Stimulated activated naive CD8-positive, alpha-beta T cell treated with anti-CD3 and anti-CD28 coated beads, Interleukin-15, Interleukin-2, amounts not matched to agents 100 ng/mL and 50 ng/mL, for 24 hours (primary cell): ENCODE data around the gene BSPRY.

Experiments
- H3K27ac Mint-ChIP-seq: one replicate; pipeline ENCODE4 v1.8.0; 2021; ENCODE audit warnings: mild to moderate bottlenecking, mixed read lengths
- H3K27me3 Mint-ChIP-seq: one replicate; pipeline ENCODE4 v1.8.0; 2021; ENCODE audit warnings: mixed read lengths
- H3K36me3 Mint-ChIP-seq: one replicate; pipeline ENCODE4 v1.8.0; 2021; ENCODE audit warnings: low read depth, mixed read lengths
- H3K4me1 Mint-ChIP-seq: one replicate; pipeline ENCODE4 v1.8.0; 2021; ENCODE audit warnings: low read depth, mixed read lengths
- H3K4me3 Mint-ChIP-seq: one replicate; pipeline ENCODE4 v1.8.0; 2021; ENCODE audit warnings: mild to moderate bottlenecking, mixed read lengths
- H3K9me3 Mint-ChIP-seq: one replicate; pipeline ENCODE4 v1.8.0; 2021; ENCODE audit warnings: mixed read lengths

Gene BSPRY

GRCh38 chr9:113322671-113323070 lies 26.7 kb upstream of the BSPRY start:
- no peak overlapping the region for H3K27ac Mint-ChIP-seq
- H3K4me3 Mint-ChIP-seq = no peak overlapping the region

GRCh38 chr9:113326230-113326629 lies 23.1 kb upstream of the BSPRY start:
- Mint-ChIP-seq H3K9me3 (no peaks in the 10 kb centered on the region), H3K4me3 (no peak overlapping the region), H3K4me1 (no peaks in the 10 kb centered on the region), H3K27ac (no peak overlapping the region), H3K36me3 (no peaks in the 10 kb centered on the region), H3K27me3 (no peaks in the 10 kb centered on the region)

More at GRCh38 chr9:113322671-113323070, 26.7 kb upstream of the BSPRY start:
- Mint-ChIP-seq H3K9me3 (no peaks in the 10 kb centered on the region), H3K27me3 (no peaks in the 10 kb centered on the region), H3K4me1 (no peaks in the 10 kb centered on the region), H3K36me3 (no peaks in the 10 kb centered on the region)

DNA sequence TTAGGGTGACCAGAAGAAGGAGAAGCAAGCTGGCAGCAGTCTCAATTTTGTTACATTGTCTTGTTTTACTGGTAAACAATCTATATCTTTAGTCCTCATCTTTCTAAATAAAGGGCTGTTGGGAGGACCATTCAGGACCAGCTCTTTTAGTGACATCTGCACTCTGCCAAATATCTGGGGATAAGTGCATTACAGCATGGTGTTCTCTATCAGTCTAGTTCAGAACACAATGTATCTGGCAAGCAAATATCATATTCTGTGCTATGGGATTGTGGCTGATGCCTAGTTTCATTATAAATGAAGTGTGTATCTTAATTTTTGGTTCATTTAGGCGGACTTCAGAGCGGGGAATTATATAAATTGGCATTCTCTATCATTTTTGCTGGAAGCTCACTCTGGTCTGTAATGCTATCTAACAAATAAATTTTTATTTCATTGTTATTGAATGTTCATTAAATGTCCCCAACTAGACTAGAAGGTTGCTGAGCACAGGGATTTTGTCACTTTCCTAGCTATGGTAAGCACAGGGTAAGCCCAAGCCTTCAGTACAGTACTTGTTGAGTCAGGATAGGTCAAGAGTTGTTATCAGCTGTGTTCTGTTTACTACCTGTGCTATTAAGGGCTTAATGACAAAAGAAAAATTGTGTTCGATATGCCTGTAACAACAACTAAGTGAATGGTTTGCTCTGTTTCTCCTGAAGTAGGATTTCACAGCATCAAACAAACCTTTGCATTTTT lies 21.1 kb upstream of the BSPRY start:
- Mint-ChIP-seq H3K36me3 (no peaks in the 10 kb centered on the region), H3K27me3 (no peaks in the 10 kb centered on the region), H3K9me3 (no peaks in the 10 kb centered on the region), H3K27ac (no peak overlapping the region), H3K4me1 (no peaks in the 10 kb centered on the region), H3K4me3 (no peak overlapping the region)

DNA sequence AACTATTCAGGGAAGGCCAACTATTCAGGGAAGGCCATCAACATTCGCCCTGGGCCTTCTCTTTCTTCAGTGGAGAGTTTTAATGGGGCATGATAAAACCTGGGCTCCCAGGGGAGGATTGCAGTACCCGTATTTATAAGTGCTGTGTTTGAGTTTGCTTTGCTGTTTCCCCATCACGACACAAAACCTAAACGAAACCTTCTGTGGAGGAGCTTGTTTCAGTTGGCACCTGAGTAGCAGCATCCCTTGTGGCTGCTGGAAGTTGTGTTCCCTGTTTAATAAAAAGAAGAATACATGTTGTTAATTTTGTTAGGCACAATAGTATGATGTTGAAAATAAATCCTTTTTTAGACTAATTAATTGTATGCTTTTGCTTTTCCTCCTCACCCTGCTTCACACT lies 17.6 kb upstream of the BSPRY start:
- Mint-ChIP-seq H3K9me3 (no peaks in the 10 kb centered on the region), H3K4me1 (no peaks in the 10 kb centered on the region), H3K36me3 (no peaks in the 10 kb centered on the region), H3K4me3 (no peak overlapping the region), H3K27ac (no peak overlapping the region), H3K27me3 (no peaks in the 10 kb centered on the region)

GRCh38 chr9:113337714-113338113 lies 11.6 kb upstream of the BSPRY start:
- Mint-ChIP-seq H3K9me3 (no peaks in the 10 kb centered on the region), H3K27ac (no peak overlapping the region), H3K36me3 (no peaks in the 10 kb centered on the region), H3K4me3 (no peak overlapping the region), H3K4me1 (peaks cover 26% of the 10 kb centered on the region), H3K27me3 (peaks cover 5% of the 10 kb centered on the region)

GRCh38 chr9:113340011-113340699 lies 9.2 kb upstream of the BSPRY start, which contains the start of gene WDR31:
WDR31 (minus strand) TSS chr9:113340275; CDS start chr9:113332022, 8,253 bp downstream.
- Mint-ChIP-seq H3K4me1 (peaks cover 33% of the 10 kb centered on the region), H3K27ac (peak within 1 kb of the TSS; percentile 75), H3K36me3 (no peaks in the 10 kb centered on the region), H3K27me3 (peaks cover 5% of the 10 kb centered on the region), H3K4me3 (peak within 1 kb of the TSS; percentile 85), H3K9me3 (no peaks in the 10 kb centered on the region)

DNA sequence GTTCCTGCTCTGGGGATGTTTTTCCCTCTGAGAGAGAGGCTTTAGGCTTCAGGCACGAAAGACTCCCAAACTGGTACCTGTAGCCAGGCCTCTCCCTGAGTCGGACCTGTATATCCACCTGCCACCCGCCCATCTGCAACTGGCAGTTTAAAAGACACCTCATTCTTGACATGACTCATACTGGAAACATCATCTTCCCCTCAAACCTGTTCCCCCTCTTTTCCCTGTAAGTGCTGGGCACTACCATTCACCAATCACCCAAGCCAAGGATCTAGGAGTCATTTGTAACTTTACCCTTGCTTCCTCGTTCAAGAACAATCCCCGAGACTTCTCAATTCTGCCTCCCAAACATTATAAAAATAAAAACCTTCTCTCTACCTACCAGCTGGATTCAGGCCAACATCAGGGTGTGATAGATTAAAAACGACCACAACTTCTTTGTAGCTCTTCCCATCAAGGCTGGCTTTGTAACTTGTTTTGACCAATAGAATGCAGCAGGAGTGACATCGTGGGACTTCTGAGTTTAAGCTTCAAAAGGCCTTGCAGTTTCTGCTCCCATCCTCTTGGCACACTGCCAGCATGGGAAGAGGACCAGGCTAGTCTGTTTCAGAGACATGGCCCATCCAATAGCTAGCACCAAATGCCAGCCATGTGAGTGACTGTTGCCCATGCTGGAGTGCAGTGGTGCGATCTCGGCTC lies 7.5 kb upstream of the BSPRY start:
- H3K27me3 Mint-ChIP-seq = peaks cover 5% of the 10 kb centered on the region
- H3K9me3 Mint-ChIP-seq = no peaks in the 10 kb centered on the region
- H3K4me1 Mint-ChIP-seq = peaks cover 39% of the 10 kb centered on the region
- no peaks in the 10 kb centered on the region for H3K36me3 Mint-ChIP-seq
- H3K4me3 Mint-ChIP-seq = peak overlapping the region; percentile 85
- H3K27ac Mint-ChIP-seq = no peak overlapping the region

DNA sequence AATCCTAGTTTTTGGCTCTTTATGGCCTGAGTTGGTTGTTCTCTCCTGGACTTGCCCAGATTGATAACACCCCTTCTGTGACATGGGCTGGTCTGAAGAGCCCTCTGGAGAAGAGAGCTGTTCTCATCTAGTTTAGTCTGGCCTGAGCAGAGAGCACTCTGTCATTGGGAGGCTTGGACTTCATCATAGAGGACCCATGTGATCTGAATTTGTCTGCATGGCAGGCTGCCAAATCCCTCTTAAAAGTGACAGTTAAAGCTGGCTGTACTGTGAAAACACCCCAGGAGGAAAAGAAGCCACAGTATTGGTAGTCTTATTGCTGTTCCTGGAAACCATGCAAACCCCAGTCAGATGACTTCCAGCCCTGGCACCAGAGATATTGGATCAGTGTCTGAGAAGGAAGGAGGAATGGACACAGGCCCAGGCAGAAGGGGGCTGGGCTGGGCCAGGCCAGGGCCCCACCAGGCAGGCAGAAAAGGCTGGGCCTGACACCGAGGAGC lies 5.6 kb upstream of the BSPRY start:
- Mint-ChIP-seq H3K4me1 (peaks cover 55% of the 10 kb centered on the region), H3K27ac (no peak overlapping the region), H3K36me3 (no peaks in the 10 kb centered on the region), H3K27me3 (peaks cover 5% of the 10 kb centered on the region), H3K4me3 (no peak overlapping the region), H3K9me3 (no peaks in the 10 kb centered on the region)

GRCh38 chr9:113345190-113345589 lies 4.2 kb upstream of the BSPRY start:
- Mint-ChIP-seq H3K36me3 (no peaks in the 10 kb centered on the region), H3K27ac (no peak overlapping the region), H3K4me1 (peaks cover 57% of the 10 kb centered on the region), H3K27me3 (no peaks in the 10 kb centered on the region), H3K4me3 (no peak overlapping the region), H3K9me3 (no peaks in the 10 kb centered on the region)

DNA sequence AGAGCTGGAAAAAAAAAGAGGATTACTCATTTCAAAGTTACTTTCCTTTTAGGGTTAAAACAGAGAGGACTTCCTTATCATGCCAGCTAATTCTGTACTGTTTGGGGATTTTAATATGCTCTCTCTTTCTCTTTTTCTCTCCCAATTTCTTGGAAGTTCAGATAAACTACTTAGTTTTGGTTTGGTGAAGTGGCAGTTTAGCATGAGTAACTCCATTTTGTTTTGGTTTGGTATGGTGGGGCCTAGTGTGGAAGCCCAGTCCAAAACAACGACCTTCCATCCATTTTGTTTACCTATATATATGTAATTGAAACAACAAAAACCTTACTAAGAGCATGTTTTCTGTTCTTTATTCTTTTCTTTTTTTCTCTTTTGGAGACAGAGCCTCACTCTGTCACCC lies 3.7 kb upstream of the BSPRY start:
- Mint-ChIP-seq H3K27ac (peak overlapping the region; percentile 38), H3K4me3 (no peak overlapping the region), H3K27me3 (no peaks in the 10 kb centered on the region), H3K9me3 (no peaks in the 10 kb centered on the region), H3K4me1 (peaks cover 57% of the 10 kb centered on the region), H3K36me3 (no peaks in the 10 kb centered on the region)

DNA sequence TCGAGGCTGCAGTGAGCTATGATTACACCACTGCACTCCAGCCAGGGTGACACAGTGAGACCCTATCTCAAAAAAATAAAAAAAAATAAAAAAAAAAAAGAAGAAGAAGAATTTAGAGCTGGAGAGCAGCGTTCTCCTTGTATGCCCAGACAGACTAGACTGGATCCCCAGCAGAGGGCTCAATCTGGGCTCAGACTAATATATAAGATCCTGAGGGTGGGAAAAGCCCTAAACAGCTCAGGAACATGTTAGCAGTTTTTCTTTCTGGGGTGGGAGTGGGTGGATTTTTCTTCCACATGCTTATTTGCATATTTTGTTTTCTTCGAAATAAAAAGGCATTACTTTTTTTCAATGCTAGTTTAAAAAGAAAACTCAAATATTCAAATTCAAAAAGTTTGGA lies 904 bp upstream of the BSPRY start:
- Mint-ChIP-seq H3K27me3 (peaks cover 11% of the 10 kb centered on the region), H3K4me3 (no peak overlapping the region), H3K36me3 (no peaks in the 10 kb centered on the region)

DNA sequence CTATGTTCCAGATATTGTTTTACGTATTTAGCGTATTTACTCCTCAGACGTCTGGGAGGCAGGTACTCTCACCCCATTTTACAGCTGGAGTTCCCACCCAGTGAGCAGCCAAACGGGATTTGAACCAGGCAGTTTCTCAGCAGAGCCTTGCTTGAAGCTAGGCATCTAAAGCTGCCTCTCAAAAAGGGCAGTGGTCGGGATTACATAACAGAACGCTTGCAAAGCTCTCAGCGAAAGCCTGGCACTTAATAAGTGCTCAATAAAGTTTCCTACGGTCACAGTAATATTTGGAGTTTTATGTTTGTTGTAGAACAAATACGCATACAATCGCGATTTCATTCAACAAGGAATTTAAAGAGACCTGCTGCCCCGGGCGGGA lies 286 bp upstream of the BSPRY start:
- Mint-ChIP-seq H3K36me3 (no peaks in the 10 kb centered on the region), H3K27ac (peak overlapping the region; percentile 58), H3K27me3 (peaks cover 15% of the 10 kb centered on the region), H3K4me3 (peak overlapping the region; percentile 79), H3K9me3 (no peaks in the 10 kb centered on the region), H3K4me1 (peaks cover 62% of the 10 kb centered on the region)

More for the DNA sequence above, 904 bp upstream of the BSPRY start:
- Mint-ChIP-seq H3K27ac (no peak overlapping the region), H3K4me1 (peaks cover 66% of the 10 kb centered on the region), H3K9me3 (no peaks in the 10 kb centered on the region)

- Mint-ChIP-seq H3K36me3 (no peaks in the 10 kb centered on the region), H3K27me3 (peaks cover 16% of the 10 kb centered on the region), H3K27ac (peak overlapping the region; percentile 92), H3K4me3 (peak overlapping the region; percentile 88), H3K4me1 (peaks cover 58% of the 10 kb centered on the region), H3K9me3 (no peaks in the 10 kb centered on the region)
Measured at GRCh38 chr9:113350107-113350661, 843 bp downstream of the BSPRY start.

- Mint-ChIP-seq H3K4me1 (peaks cover 52% of the 10 kb centered on the region), H3K27me3 (peaks cover 16% of the 10 kb centered on the region), H3K27ac (peak overlapping the region; percentile 92), H3K36me3 (no peaks in the 10 kb centered on the region), H3K9me3 (no peaks in the 10 kb centered on the region), H3K4me3 (peak overlapping the region; percentile 88)
Measured at GRCh38 chr9:113350937-113351336, 1.6 kb downstream of the BSPRY start.

DNA sequence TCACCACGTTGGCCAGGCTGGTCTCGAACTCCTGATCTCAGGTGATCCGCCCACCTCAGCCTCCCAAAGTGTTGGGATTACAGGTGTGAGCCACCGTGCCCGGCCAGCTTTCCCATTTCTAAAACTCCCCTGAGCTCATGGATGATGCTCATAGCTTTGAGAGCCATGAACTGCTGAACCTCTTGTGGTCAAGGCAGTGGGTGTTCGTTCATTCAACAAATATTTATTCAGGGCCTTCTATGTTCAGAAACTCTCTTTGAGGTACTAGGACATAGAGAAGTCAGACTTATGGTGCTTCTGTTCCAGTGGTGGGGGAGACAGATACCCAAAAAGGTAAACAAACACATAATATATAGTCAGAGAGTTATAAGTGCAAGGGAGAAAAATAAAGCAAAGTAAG lies 2.7 kb downstream of the BSPRY start:
- Mint-ChIP-seq H3K36me3 (no peaks in the 10 kb centered on the region), H3K9me3 (no peaks in the 10 kb centered on the region), H3K27ac (peak overlapping the region; percentile 69), H3K27me3 (peaks cover 16% of the 10 kb centered on the region), H3K4me1 (peaks cover 52% of the 10 kb centered on the region), H3K4me3 (no peak overlapping the region)
